DND-41 (cell line): ENCODE data around the gene ITPRIPL1.

ENCODE experiments used
- ATAC-seq: fragments of 200-7000 bp; cut with Tn5 transposase; 3 replicates; pipeline ENCODE4 v1.9.1; 2021; ENCODE audit warnings: low read depth; ENCODE audit not compliant: insufficient read depth
- DNase-seq: peaks from one replicate; pipeline ENCODE4 v3.0.0-alpha.2; 2020
- H2AFZ ChIP-seq: 2 replicates; pipeline ENCODE4 v1.6.0; 2012; ENCODE audit warnings: low read depth, low read length
- H3K27ac ChIP-seq: 2 replicates; pipeline ENCODE4 v1.5.1; 2012; ENCODE audit warnings: low read length, inconsistent platforms
- H3K27me3 ChIP-seq: fragments of 200-600 bp; sonication (generic); 2 replicates; pipeline ENCODE4 v1.6.0; 2012; ENCODE audit warnings: low read length, mild to moderate bottlenecking, inconsistent platforms; ENCODE audit not compliant: insufficient read depth, poor library complexity
- H3K36me3 ChIP-seq: 2 replicates; pipeline ENCODE4 v1.5.1; 2012; ENCODE audit warnings: low read length, inconsistent platforms; ENCODE audit not compliant: insufficient read depth
- H3K4me1 ChIP-seq: 2 replicates; pipeline ENCODE4 v1.5.1; 2012; ENCODE audit warnings: mild to moderate bottlenecking, low read length; ENCODE audit not compliant: insufficient read depth
- H3K4me2 ChIP-seq: 2 replicates; pipeline ENCODE4 v1.6.0; 2012; ENCODE audit warnings: mild to moderate bottlenecking, moderate library complexity, low read length, inconsistent platforms; ENCODE audit not compliant: insufficient read depth
- H3K4me3 ChIP-seq, 2 experiments: fragments of 200-600 bp in 1 of 2; shearing (Covaris generic) in 1 of 2; 2 replicates each; pipeline ENCODE4 v1.5.1; 2012 to 2016; ENCODE audit warnings: inconsistent platforms in 2 of 2, low read length in 2 of 2, mild to moderate bottlenecking in 2 of 2, low read depth in 1 of 2, moderate library complexity in 1 of 2
- H3K79me2 ChIP-seq: 2 replicates; pipeline ENCODE4 v1.6.0; 2012; ENCODE audit warnings: low read length, inconsistent platforms; ENCODE audit not compliant: insufficient read depth
- H3K9ac ChIP-seq: 2 replicates; pipeline ENCODE4 v1.6.0; 2012; ENCODE audit warnings: low read depth, mild to moderate bottlenecking, inconsistent platforms, low read length, moderate library complexity
- H3K9me3 ChIP-seq: 2 replicates; pipeline ENCODE4 v1.5.1; 2012; ENCODE audit warnings: low read length, moderate library complexity, mild to moderate bottlenecking, inconsistent platforms; ENCODE audit not compliant: insufficient read depth, severe bottlenecking
- H4K20me1 ChIP-seq: 2 replicates; pipeline ENCODE4 v1.6.0; 2012; ENCODE audit warnings: low read length; ENCODE audit not compliant: insufficient read depth
- EZH2 ChIP-seq: IDR thresholded peaks from 3 replicates; pipeline ENCODE4 v1.6.1; 2012; ENCODE audit warnings: borderline replicate concordance, low read depth, mild to moderate bottlenecking, moderate library complexity, low read length, inconsistent platforms; ENCODE audit not compliant: severe bottlenecking
- TF ChIP-seq, protein P1 (sequence below): IDR thresholded peaks from 2 replicates; pipeline ENCODE4 v1.5.1; 2012; ENCODE audit warnings: borderline replicate concordance, low read length, moderate library complexity, mild to moderate bottlenecking; ENCODE audit not compliant: poor library complexity, severe bottlenecking; ENCODE audit errors: extremely low read depth

The ITPRIPL1 gene

DNA sequence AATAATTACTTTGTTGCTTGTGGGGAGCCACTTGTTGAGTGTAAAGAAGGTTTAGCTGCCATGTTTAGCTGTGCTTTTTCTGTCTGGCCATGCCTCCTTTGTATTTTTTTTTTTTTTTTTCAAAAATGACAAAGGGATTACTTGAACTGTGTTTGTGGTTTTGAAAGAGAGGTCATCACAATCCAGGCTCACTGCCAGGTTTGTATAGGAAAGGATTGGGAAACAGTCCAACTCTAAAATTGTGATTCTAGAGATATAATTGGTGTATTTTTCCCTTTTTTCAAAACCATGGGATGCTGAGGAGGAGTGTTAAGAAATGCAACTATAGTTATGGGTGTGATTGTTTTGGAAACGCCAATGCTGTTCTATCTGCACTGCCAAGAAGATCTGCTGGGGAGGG, 4.3 kb downstream of the ITPRIPL1 start:
- Histone ChIP-seq H3K79me2 (peaks cover 38% of the 10 kb centered on the region), H3K9me3 (no peaks in the 10 kb centered on the region), H3K4me2 (no peak overlapping the region), H3K9ac (no peak overlapping the region), H3K36me3 (peaks cover 37% of the 10 kb centered on the region), H2AFZ (no peak overlapping the region), H3K27me3 (no peaks in the 10 kb centered on the region), H3K4me3 (no peak overlapping the region), H3K4me1 (peaks cover 44% of the 10 kb centered on the region), H4K20me1 (peaks cover 13% of the 10 kb centered on the region; the same call in 1 of the 2 replicates), H3K27ac (no peak overlapping the region)
- DNase-seq = no peak
- no peak for ATAC-seq
- TF ChIP-seq, protein P1, sequence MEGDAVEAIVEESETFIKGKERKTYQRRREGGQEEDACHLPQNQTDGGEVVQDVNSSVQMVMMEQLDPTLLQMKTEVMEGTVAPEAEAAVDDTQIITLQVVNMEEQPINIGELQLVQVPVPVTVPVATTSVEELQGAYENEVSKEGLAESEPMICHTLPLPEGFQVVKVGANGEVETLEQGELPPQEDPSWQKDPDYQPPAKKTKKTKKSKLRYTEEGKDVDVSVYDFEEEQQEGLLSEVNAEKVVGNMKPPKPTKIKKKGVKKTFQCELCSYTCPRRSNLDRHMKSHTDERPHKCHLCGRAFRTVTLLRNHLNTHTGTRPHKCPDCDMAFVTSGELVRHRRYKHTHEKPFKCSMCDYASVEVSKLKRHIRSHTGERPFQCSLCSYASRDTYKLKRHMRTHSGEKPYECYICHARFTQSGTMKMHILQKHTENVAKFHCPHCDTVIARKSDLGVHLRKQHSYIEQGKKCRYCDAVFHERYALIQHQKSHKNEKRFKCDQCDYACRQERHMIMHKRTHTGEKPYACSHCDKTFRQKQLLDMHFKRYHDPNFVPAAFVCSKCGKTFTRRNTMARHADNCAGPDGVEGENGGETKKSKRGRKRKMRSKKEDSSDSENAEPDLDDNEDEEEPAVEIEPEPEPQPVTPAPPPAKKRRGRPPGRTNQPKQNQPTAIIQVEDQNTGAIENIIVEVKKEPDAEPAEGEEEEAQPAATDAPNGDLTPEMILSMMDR = no peak
- no peak for TF ChIP-seq EZH2

DNA sequence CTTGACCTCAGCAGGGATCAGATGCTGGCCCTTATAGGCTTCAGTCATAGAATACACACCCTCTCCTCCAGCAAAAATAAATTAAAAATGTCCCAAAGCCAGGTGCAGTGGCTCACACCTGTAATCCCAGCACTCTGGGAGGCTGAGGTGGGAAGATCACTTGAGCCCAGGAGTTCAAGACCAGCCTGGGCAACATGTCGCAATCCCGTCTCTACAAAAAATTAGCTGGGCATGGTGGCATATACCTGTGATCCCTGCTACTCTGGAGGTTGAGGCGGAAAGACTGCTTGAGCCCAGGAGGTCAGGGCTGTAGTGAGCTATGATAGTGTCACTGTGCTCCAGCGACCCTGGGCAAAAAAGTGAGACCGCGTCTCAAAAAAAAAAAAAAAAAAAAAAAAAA, 4.8 kb downstream of the ITPRIPL1 start:
- no peak overlapping the region for H2AFZ ChIP-seq
- DNase-seq (no peak), ATAC-seq (no peak)
- no peaks in the 10 kb centered on the region for H3K27me3 ChIP-seq
- H3K9ac ChIP-seq = no peak overlapping the region
- H3K79me2 ChIP-seq = peaks cover 42% of the 10 kb centered on the region
- H4K20me1 ChIP-seq = peaks cover 13% of the 10 kb centered on the region; the same call in 1 of the 2 replicates
- H3K36me3 ChIP-seq = peaks cover 37% of the 10 kb centered on the region
- H3K9me3 ChIP-seq = no peaks in the 10 kb centered on the region
- no peak overlapping the region for H3K4me2 ChIP-seq
- TF ChIP-seq, protein P1 = no peak
- no peak for TF ChIP-seq EZH2
- H3K4me1 ChIP-seq = peaks cover 44% of the 10 kb centered on the region
- no peak overlapping the region for H3K27ac ChIP-seq
- no peak overlapping the region for H3K4me3 ChIP-seq

DNA sequence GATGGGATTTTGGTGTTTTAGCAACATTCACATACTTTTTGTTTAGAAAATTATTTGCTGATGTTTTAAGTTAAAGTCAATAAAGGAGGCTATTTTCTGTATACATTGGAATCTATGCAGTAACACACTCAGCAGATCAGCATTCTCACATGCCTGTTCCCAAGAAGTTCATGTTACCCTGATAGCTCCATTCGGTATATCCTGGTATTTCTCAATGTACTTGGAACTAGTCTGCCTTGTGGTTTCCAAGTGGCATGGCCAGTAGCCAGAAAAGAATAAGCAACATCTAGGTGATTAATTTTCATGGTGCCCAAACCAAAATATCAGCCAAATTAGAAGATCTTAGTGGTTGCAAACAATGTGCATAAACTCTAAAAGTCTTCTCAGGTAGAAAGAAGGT, 5.3 kb downstream of the ITPRIPL1 start:
- ATAC-seq (no peak), DNase-seq (no peak)
- peaks cover 13% of the 10 kb centered on the region; the same call in 1 of the 2 replicates for H4K20me1 ChIP-seq
- peaks cover 45% of the 10 kb centered on the region for H3K79me2 ChIP-seq
- H3K27me3 ChIP-seq = no peaks in the 10 kb centered on the region
- H3K4me1 ChIP-seq = peaks cover 43% of the 10 kb centered on the region
- no peak for TF ChIP-seq EZH2
- TF ChIP-seq, protein P1 = no peak
- no peak overlapping the region for H3K9ac ChIP-seq
- peaks cover 37% of the 10 kb centered on the region for H3K36me3 ChIP-seq
- no peak overlapping the region for H2AFZ ChIP-seq
- no peaks in the 10 kb centered on the region for H3K9me3 ChIP-seq
- no peak overlapping the region for H3K4me3 ChIP-seq
- no peak overlapping the region for H3K27ac ChIP-seq
- no peak overlapping the region for H3K4me2 ChIP-seq

DNA sequence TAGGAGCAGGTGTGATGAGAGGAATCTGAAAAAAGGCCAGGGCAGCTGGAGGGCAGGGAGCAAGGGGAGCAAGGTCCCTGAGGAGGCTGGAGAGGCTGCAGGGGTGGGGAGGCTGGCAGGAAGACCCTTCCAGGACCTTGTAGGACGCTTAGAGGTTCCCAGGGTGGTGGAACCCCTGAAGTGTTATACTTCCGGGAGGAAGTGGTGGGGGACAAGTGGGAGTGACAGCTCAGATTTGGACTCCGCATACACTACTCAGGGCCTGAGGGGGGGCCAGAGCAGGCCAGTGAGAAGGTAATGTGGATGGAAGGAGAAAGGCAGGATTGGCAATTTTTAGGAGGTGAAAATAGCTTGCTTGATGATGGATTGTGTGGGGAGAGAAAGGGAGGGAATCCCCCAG, 8.6 kb downstream of the ITPRIPL1 start:
- H4K20me1 ChIP-seq = peaks cover 6% of the 10 kb centered on the region; the same call in 1 of the 2 replicates
- DNase-seq (no peak), ATAC-seq (no peak)
- no peak for TF ChIP-seq EZH2
- TF ChIP-seq, protein P1 = no peak
- no peak overlapping the region for H2AFZ ChIP-seq
- no peak overlapping the region for H3K4me3 ChIP-seq
- H3K9me3 ChIP-seq = no peaks in the 10 kb centered on the region
- peak overlapping the region; percentile 23 for H3K4me2 ChIP-seq
- peaks cover 24% of the 10 kb centered on the region for H3K36me3 ChIP-seq
- H3K79me2 ChIP-seq = peaks cover 44% of the 10 kb centered on the region
- H3K27me3 ChIP-seq = no peaks in the 10 kb centered on the region
- H3K9ac ChIP-seq = no peak overlapping the region
- peaks cover 39% of the 10 kb centered on the region for H3K4me1 ChIP-seq
- H3K27ac ChIP-seq = no peak overlapping the region
